GM18868 (cell line): ENCODE measurements around the gene CARHSP1.
"Not testable (repeated sequence)": the region's sequence is repeated elsewhere in the genome, so short reads cannot be mapped to it uniquely, and the experiment has no call there.

Experiments used
- ATAC-seq: cut with Tn5 transposase; IDR thresholded peaks from one replicate; pipeline ENCODE4 v1.9.1; 2021; ENCODE audit warnings: mild to moderate bottlenecking, moderate library complexity; ENCODE audit not compliant: unreplicated experiment

CARHSP1 gene

GRCh38 chr16:8873866-8874195 lies 5.0 kb upstream of the CARHSP1 start:
- not testable (repeated sequence) for ATAC-seq

- no peak for ATAC-seq
Observed at GRCh38 chr16:8872967-8873865, 4.4 kb upstream of the CARHSP1 start.

GRCh38 chr16:8872071-8872470 lies 3.3 kb upstream of the CARHSP1 start:
- ATAC-seq = no peak

GRCh38 chr16:8869988-8870241 lies 1.1 kb upstream of the CARHSP1 start:
- not testable (repeated sequence) for ATAC-seq

- ATAC-seq = no peak
Observed at GRCh38 chr16:8869212-8869987, 594 bp upstream of the CARHSP1 start.

- ATAC-seq = no peak
Observed at GRCh38 chr16:8867932-8868415, 832 bp downstream of the CARHSP1 start.

GRCh38 chr16:8867216-8867931 lies 1.4 kb downstream of the CARHSP1 start:
- ATAC-seq = no peak

GRCh38 chr16:8866884-8867215 lies 2.0 kb downstream of the CARHSP1 start:
- no peak for ATAC-seq

- no peak for ATAC-seq
Observed at GRCh38 chr16:8866118-8866883, 2.5 kb downstream of the CARHSP1 start.

- ATAC-seq = no peak
Observed at GRCh38 chr16:8865145-8865882, 3.5 kb downstream of the CARHSP1 start.

- ATAC-seq = no peak
Observed at GRCh38 chr16:8864480-8865110, 4.2 kb downstream of the CARHSP1 start.

- ATAC-seq = no peak
Observed at GRCh38 chr16:8863594-8864424, 5.0 kb downstream of the CARHSP1 start.

GRCh38 chr16:8862309-8863130 lies 6.3 kb downstream of the CARHSP1 start:
- ATAC-seq = no peak

GRCh38 chr16:8861563-8862308 lies 7.1 kb downstream of the CARHSP1 start:
- no peak for ATAC-seq

- no peak for ATAC-seq
Observed at GRCh38 chr16:8859913-8860881, 8.6 kb downstream of the CARHSP1 start.
